GM23338 (cell line): ENCODE measurements around the gene ZFYVE26.

Experiments
- CREB1 ChIP-seq: fragments of 250-450 bp; sonication (Bioruptor Pico); IDR thresholded peaks from 2 replicates; pipeline ENCODE4 v1.5.0; 2020; ENCODE audit warnings: low read depth, mild to moderate bottlenecking, moderate library complexity
- ETS1 ChIP-seq: IDR thresholded peaks from 2 replicates; pipeline ENCODE4 v1.6.1; 2016; ENCODE audit warnings: antibody characterized with exemption
- EZH2 ChIP-seq: fragments of 200-600 bp; sonication (generic); IDR thresholded peaks from one replicate; pipeline ENCODE4 v1.8.0; 2017; ENCODE audit warnings: antibody characterized with exemption, mild to moderate bottlenecking, low read depth; ENCODE audit not compliant: unreplicated experiment
- EZH2phosphoT487 ChIP-seq: fragments of 200-600 bp; sonication (generic); IDR thresholded peaks from one replicate; pipeline ENCODE4 v1.8.1; 2018; ENCODE audit warnings: antibody characterized with exemption; ENCODE audit not compliant: unreplicated experiment
- JUNB ChIP-seq: IDR thresholded peaks from one replicate; pipeline ENCODE4 v1.6.1; 2016; ENCODE audit warnings: antibody characterized with exemption; ENCODE audit not compliant: unreplicated experiment
- NANOG ChIP-seq: IDR thresholded peaks from 2 replicates; pipeline ENCODE4 v1.6.1; 2016; ENCODE audit warnings: antibody characterized with exemption, borderline replicate concordance
- POLR2AphosphoS5 ChIP-seq: IDR thresholded peaks from 2 replicates; pipeline ENCODE4 v1.6.1; 2016; ENCODE audit warnings: antibody characterized with exemption, low read depth
- REST ChIP-seq: IDR thresholded peaks from one replicate; pipeline ENCODE4 v1.6.1; 2018; ENCODE audit warnings: antibody characterized with exemption; ENCODE audit not compliant: unreplicated experiment
- ZNF114 ChIP-seq: fragments of 250-450 bp; sonication (Bioruptor Pico); IDR thresholded peaks from 2 replicates; pipeline ENCODE4 v1.5.0; 2020; ENCODE audit warnings: mild to moderate bottlenecking, moderate library complexity
- TF ChIP-seq, protein P1 (sequence below), 2 experiments: fragments of 200-600 bp in 1 of 2; sonication (generic) in 1 of 2; conservative IDR thresholded peaks; 2 replicates each; pipeline versions ENCODE4 v1.5.1 to v1.6.1; 2016 to 2017; ENCODE audit warnings: antibody characterized with exemption in 2 of 2, low read depth in 2 of 2, mild to moderate bottlenecking in 2 of 2, moderate library complexity in 1 of 2

DNA sequence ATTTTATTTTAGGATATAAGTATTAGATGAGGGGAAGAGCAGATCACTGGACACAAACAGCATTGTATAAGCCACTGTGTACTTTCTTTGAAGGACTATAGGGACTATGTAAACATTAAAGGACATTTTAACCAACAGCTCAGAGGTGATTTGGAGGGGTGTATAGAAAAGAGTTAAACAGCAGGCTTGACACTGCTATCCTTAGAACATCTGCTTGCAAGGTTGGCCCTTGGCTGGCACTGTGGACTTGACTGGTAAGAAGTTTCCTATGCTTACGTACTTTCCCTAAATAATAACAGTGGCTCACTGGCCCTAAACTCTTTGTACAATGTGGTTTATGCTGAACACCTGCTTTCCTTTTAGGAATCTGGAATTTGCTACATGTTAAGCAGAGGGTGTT is 28.7 kb downstream of the ZFYVE26 start:
- TF ChIP-seq, protein P1, sequence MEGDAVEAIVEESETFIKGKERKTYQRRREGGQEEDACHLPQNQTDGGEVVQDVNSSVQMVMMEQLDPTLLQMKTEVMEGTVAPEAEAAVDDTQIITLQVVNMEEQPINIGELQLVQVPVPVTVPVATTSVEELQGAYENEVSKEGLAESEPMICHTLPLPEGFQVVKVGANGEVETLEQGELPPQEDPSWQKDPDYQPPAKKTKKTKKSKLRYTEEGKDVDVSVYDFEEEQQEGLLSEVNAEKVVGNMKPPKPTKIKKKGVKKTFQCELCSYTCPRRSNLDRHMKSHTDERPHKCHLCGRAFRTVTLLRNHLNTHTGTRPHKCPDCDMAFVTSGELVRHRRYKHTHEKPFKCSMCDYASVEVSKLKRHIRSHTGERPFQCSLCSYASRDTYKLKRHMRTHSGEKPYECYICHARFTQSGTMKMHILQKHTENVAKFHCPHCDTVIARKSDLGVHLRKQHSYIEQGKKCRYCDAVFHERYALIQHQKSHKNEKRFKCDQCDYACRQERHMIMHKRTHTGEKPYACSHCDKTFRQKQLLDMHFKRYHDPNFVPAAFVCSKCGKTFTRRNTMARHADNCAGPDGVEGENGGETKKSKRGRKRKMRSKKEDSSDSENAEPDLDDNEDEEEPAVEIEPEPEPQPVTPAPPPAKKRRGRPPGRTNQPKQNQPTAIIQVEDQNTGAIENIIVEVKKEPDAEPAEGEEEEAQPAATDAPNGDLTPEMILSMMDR (conservative IDR thresholded peaks at IDR 0.05; ENCODE audit: low read depth in 2 of 2) = no peak
- TF ChIP-seq EZH2 (no peak), CREB1 (no peak), EZH2phosphoT487 (no peak), POLR2AphosphoS5 (no peak), REST (no peak), NANOG (no peak), ETS1 (no peak), JUNB (no peak), ZNF114 (no peak)
